ENCODE data around the gene ITIH5. TPM values are rescaled to one million over a fixed set of nuclear protein-coding genes. Genes with fewer than 3 reads are reported as not detected.

Gene ITIH5
- total RNA-seq, 6 experiments from 2014 or later: 0.20 to 0.62 (median 0.48) TPM

DNA sequence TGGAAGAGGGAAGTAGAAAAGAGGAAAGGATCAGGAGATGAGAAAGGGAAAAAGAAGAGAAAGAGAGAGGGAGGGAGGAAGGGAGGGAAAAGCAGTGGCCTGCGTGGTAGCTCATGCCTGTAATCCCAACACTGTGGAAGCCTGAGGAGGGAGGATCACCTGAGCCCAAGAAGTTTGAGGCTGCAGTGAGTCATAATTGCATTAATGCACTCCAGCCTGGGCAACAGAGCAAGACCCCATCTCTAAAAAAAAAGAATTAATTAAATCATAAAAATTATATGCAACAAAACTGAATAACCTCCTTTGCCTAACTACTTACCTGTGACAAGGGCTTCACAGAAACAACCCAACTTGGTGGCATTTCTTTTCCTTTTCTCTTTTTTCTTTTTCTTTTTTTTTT, 148.1 kb downstream of the ITIH5 start:
- H3K27ac ChIP-seq: no peak overlapping the region
- 83% methylated on average over 1 of the region's 1 CpG for WGBS (ENCODE audit: insufficient coverage, low coverage, low lambda C conversion rate, missing lambda C conversion rate)
- H3K4me1 ChIP-seq: no peaks in the 10 kb centered on the region
- ATAC-seq: no peak
- no peaks in the 10 kb centered on the region for H3K36me3 ChIP-seq
- DNase-seq: no peak
- H3K27me3 ChIP-seq: no peaks in the 10 kb centered on the region
- H3K9me3 ChIP-seq: no peaks in the 10 kb centered on the region
- no peak overlapping the region for H3K4me3 ChIP-seq
- intact Hi-C loops (cut with DNase I): no loop called here
- TF ChIP-seq POLR2A (IDR thresholded peaks at IDR 0.05): no peak
- TF ChIP-seq, protein P1, sequence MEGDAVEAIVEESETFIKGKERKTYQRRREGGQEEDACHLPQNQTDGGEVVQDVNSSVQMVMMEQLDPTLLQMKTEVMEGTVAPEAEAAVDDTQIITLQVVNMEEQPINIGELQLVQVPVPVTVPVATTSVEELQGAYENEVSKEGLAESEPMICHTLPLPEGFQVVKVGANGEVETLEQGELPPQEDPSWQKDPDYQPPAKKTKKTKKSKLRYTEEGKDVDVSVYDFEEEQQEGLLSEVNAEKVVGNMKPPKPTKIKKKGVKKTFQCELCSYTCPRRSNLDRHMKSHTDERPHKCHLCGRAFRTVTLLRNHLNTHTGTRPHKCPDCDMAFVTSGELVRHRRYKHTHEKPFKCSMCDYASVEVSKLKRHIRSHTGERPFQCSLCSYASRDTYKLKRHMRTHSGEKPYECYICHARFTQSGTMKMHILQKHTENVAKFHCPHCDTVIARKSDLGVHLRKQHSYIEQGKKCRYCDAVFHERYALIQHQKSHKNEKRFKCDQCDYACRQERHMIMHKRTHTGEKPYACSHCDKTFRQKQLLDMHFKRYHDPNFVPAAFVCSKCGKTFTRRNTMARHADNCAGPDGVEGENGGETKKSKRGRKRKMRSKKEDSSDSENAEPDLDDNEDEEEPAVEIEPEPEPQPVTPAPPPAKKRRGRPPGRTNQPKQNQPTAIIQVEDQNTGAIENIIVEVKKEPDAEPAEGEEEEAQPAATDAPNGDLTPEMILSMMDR (IDR thresholded peaks at IDR 0.05): no peak

- no peak for ATAC-seq
- no peak for DNase-seq
These were observed 151.3 kb downstream of the ITIH5 start for GRCh38 chr10:7515439-7515838.

GRCh38 chr10:7513936-7514335, 152.8 kb downstream of the ITIH5 start:
- no peak for ATAC-seq
- H3K4me3 ChIP-seq: no peak overlapping the region
- intact Hi-C loops (cut with DNase I): no loop called here
- no peaks in the 10 kb centered on the region for H3K4me1 ChIP-seq
- no peaks in the 10 kb centered on the region for H3K27me3 ChIP-seq
- no peaks in the 10 kb centered on the region for H3K9me3 ChIP-seq
- H3K36me3 ChIP-seq: no peaks in the 10 kb centered on the region
- TF ChIP-seq, protein P1 (IDR thresholded peaks at IDR 0.05): no peak
- TF ChIP-seq POLR2A (IDR thresholded peaks at IDR 0.05): no peak
- WGBS (ENCODE audit: insufficient coverage, low coverage, low lambda C conversion rate, missing lambda C conversion rate): 37% methylated on average over 4 of the region's 4 CpGs
- DNase-seq: no peak
- no peak overlapping the region for H3K27ac ChIP-seq

More at GRCh38 chr10:7515439-7515838, 151.3 kb downstream of the ITIH5 start:
- Histone ChIP-seq H3K4me3 (no peak overlapping the region), H3K9me3 (no peaks in the 10 kb centered on the region), H3K36me3 (no peaks in the 10 kb centered on the region), H3K27ac (no peak overlapping the region), H3K4me1 (no peaks in the 10 kb centered on the region), H3K27me3 (no peaks in the 10 kb centered on the region)
- intact Hi-C loops (cut with DNase I): no loop called here
- WGBS (ENCODE audit: insufficient coverage, low coverage, low lambda C conversion rate, missing lambda C conversion rate): 88% methylated on average over 5 of the region's 5 CpGs
- TF ChIP-seq POLR2A (IDR thresholded peaks at IDR 0.05): no peak
- TF ChIP-seq, protein P1 (IDR thresholded peaks at IDR 0.05): no peak

GRCh38 chr10:7513455-7513854, 153.3 kb downstream of the ITIH5 start:
- Histone ChIP-seq H3K27me3 (no peaks in the 10 kb centered on the region), H3K36me3 (no peaks in the 10 kb centered on the region), H3K4me1 (no peaks in the 10 kb centered on the region), H3K4me3 (no peak overlapping the region), H3K27ac (no peak overlapping the region), H3K9me3 (no peaks in the 10 kb centered on the region)
- intact Hi-C loops (cut with DNase I): no loop called here
- WGBS (ENCODE audit: insufficient coverage, low coverage, low lambda C conversion rate, missing lambda C conversion rate): 17% methylated on average over 3 of the region's 3 CpGs
- ATAC-seq (peak in 1 of 4 donors; percentile 55), DNase-seq (no peak)
- TF ChIP-seq, protein P1 (IDR thresholded peaks at IDR 0.05): no peak
- TF ChIP-seq POLR2A (IDR thresholded peaks at IDR 0.05): no peak

DNA sequence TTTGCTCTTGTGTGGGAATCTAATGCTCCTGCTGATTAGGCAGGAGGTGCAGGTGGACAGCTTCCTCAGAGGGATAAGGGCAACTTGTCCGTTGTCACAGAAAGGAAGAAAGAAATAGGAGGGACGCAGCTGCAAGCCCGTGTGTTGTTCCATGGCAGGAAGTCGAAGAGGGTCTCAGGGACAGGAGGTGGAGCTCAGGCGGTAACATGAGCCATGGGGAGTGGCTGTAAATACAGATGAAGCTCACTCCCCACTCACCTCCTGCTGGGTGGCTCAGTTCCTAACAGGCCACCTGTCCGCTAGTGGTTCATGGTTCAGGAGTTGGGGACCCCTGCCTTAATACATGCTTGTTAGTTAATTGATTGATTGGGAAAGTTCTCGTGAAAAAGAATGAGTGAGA, 154.3 kb downstream of the ITIH5 start:
- Histone ChIP-seq H3K36me3 (no peaks in the 10 kb centered on the region), H3K27me3 (no peaks in the 10 kb centered on the region), H3K4me3 (no peak overlapping the region), H3K27ac (no peak overlapping the region), H3K9me3 (no peaks in the 10 kb centered on the region), H3K4me1 (no peaks in the 10 kb centered on the region)
- no peak for DNase-seq
- intact Hi-C loops (cut with DNase I): no loop called here
- ATAC-seq: no peak
- 60% methylated on average over 4 of the region's 7 CpGs for WGBS (ENCODE audit: insufficient coverage, low coverage, low lambda C conversion rate, missing lambda C conversion rate)
- TF ChIP-seq POLR2A (IDR thresholded peaks at IDR 0.05): no peak
- TF ChIP-seq, protein P1 (IDR thresholded peaks at IDR 0.05): no peak
